Thyroid gland (tissue), 4 donors: ENCODE results near the gene ISM1. TPM values are rescaled to one million over a fixed set of nuclear protein-coding genes. Genes with fewer than 3 reads are reported as not detected.

ENCODE experiments used
- DNase-seq, 2 donors: peaks; one replicate each; pipeline ENCODE4 v3.0.0-alpha.2; 2019
- H3K27ac ChIP-seq, 3 donors: fragments of 200-600 bp; sonication (generic); 1 replicate in 2 of 3; 2 replicates in 1 of 3; pipeline ENCODE4 v1.5.1; 2016 to 2019; ENCODE audit warnings: mild to moderate bottlenecking in 1 of 3, moderate library complexity in 1 of 3
- H3K27me3 ChIP-seq: fragments of 200-600 bp; sonication (generic); one replicate; pipeline ENCODE4 v1.5.1; 2019
- H3K36me3 ChIP-seq, 2 donors: fragments of 200-600 bp; sonication (generic); one replicate each; pipeline ENCODE4 v1.5.1; 2016 to 2019
- H3K4me1 ChIP-seq, 2 donors: fragments of 200-600 bp; sonication (generic); one replicate each; pipeline ENCODE4 v1.5.1; 2017 to 2019
- H3K4me3 ChIP-seq, 3 donors: fragments of 200-600 bp; sonication (generic); replicated peaks in 1 of 3; 1 replicate in 2 of 3; 2 replicates in 1 of 3; pipeline ENCODE4 v1.5.1; 2016; ENCODE audit warnings: mild to moderate bottlenecking in 1 of 3
- H3K9me3 ChIP-seq: fragments of 200-600 bp; sonication (generic); one replicate; pipeline ENCODE4 v1.5.1; 2017
- CTCF ChIP-seq, 6 experiments: fragments of 200-600 bp in 3 of 6; fragments of 450-650 bp in 3 of 6; sonication (generic) in 3 of 6; IDR thresholded peaks; one replicate each; pipeline ENCODE4 v1.5.1; 2016 to 2019; ENCODE audit warnings: antibody characterized with exemption in 6 of 6, mild to moderate bottlenecking in 2 of 6, inconsistent platforms in 1 of 6, moderate library complexity in 1 of 6
- POLR2A ChIP-seq, 2 donors: fragments of 450-650 bp; IDR thresholded peaks; one replicate each; pipeline ENCODE4 v1.6.1; 2017; ENCODE audit warnings: antibody characterized with exemption in 2 of 2, mild to moderate bottlenecking in 2 of 2, moderate library complexity in 1 of 2
- WGBS, 2 donors: methylation state at CpG; one replicate each; pipeline ENCODE4 v1.1.5; 2017; 5-methylcytosine and 5-hydroxymethylcytosine counted together
- intact Hi-C: fragments of 100-400 bp; cut with DNase I; formaldehyde crosslinking; loops from one replicate; pipeline ENCODE4 v1.15.1; 2023
- total RNA-seq, 4 donors: library from RNA; depleted of rRNA; stranded (reverse); fragments of >200 nt; gene quantifications; one replicate each; pipeline ENCODE4 v1.2.3, GENCODE V29; 2016

The ISM1 gene
- total RNA-seq, 4 donors from 2014 or later = 77.5 to 98.4 (median 83.7) TPM

GRCh38 chr20:13221673-13222318 is 722 bp downstream of the ISM1 start:
- no peaks in the 10 kb centered on the region for H3K9me3 ChIP-seq
- H3K4me3 ChIP-seq = peak overlapping the region; percentile 34 to 77 (median 58)
- TF ChIP-seq POLR2A (IDR thresholded peaks at IDR 0.05) (peak in 1 of 2 donors; percentile 61), CTCF (IDR thresholded peaks at IDR 0.05) (peak in 3 of 6 experiments; percentile 15 to 39 (median 16))
- peak; percentile 78 to 81 for DNase-seq
- 3 to 7% methylated on average over 22 to 43 of the region's 59 CpGs for WGBS, 2 donors
- peak overlapping the region; percentile 64 to 80 (median 71) for H3K27ac ChIP-seq
- H3K36me3 ChIP-seq = no peaks in the 10 kb centered on the region
- intact Hi-C loops = no loop called here
- peaks cover 8 to 9% of the 10 kb centered on the region in 2 donors for H3K4me1 ChIP-seq
- H3K27me3 ChIP-seq = no peaks in the 10 kb centered on the region

GRCh38 chr20:13222319-13222716 is 1.2 kb downstream of the ISM1 start:
- no peaks in the 10 kb centered on the region for H3K36me3 ChIP-seq
- H3K27me3 ChIP-seq = no peaks in the 10 kb centered on the region
- DNase-seq = peak; percentile 16 to 21
- H3K4me3 ChIP-seq = peak overlapping the region in 2 of 3 donors; percentile 58 to 77
- intact Hi-C loops = no loop called here
- peaks cover 8 to 9% of the 10 kb centered on the region in 2 donors for H3K4me1 ChIP-seq
- H3K9me3 ChIP-seq = no peaks in the 10 kb centered on the region
- H3K27ac ChIP-seq = peak overlapping the region; percentile 64 to 80 (median 71)
- no peak for TF ChIP-seq POLR2A (IDR thresholded peaks at IDR 0.05)
- no peak for TF ChIP-seq CTCF (IDR thresholded peaks at IDR 0.05)
- WGBS, 2 donors = 47 to 54% methylated on average over 8 of the region's 8 CpGs

GRCh38 chr20:13223736-13224520 is 2.9 kb downstream of the ISM1 start:
- intact Hi-C loops = no loop called here
- Histone ChIP-seq H3K4me1 (peaks cover 8 to 9% of the 10 kb centered on the region in 2 donors), H3K36me3 (no peaks in the 10 kb centered on the region), H3K9me3 (no peaks in the 10 kb centered on the region), H3K27me3 (no peaks in the 10 kb centered on the region), H3K4me3 (no peak overlapping the region), H3K27ac (peak overlapping the region in 1 of 3 donors; percentile 31)
- TF ChIP-seq POLR2A (IDR thresholded peaks at IDR 0.05) = no peak
- no peak for TF ChIP-seq CTCF (IDR thresholded peaks at IDR 0.05)
- DNase-seq = no peak
- 65 to 75% methylated on average over 5 of the region's 5 CpGs for WGBS, 2 donors

GRCh38 chr20:13226367-13226766 is 5.3 kb downstream of the ISM1 start:
- Histone ChIP-seq H3K4me3 (no peak overlapping the region), H3K36me3 (no peaks in the 10 kb centered on the region), H3K27me3 (no peaks in the 10 kb centered on the region), H3K27ac (no peak overlapping the region), H3K4me1 (peaks cover 6 to 19% of the 10 kb centered on the region in 2 donors), H3K9me3 (no peaks in the 10 kb centered on the region)
- no peak for DNase-seq
- intact Hi-C loops = no loop called here
- 80 to 93% methylated on average over 1 of the region's 1 CpG for WGBS, 2 donors
- TF ChIP-seq CTCF (IDR thresholded peaks at IDR 0.05) (no peak), POLR2A (IDR thresholded peaks at IDR 0.05) (no peak)

GRCh38 chr20:13228771-13229170 is 7.7 kb downstream of the ISM1 start:
- no peaks in the 10 kb centered on the region for H3K9me3 ChIP-seq
- H3K27me3 ChIP-seq = no peaks in the 10 kb centered on the region
- H3K4me1 ChIP-seq = peaks cover 0 to 21% of the 10 kb centered on the region in 2 donors
- WGBS, 2 donors = 90 to 94% methylated on average over 2 of the region's 2 CpGs
- no peak overlapping the region for H3K4me3 ChIP-seq
- TF ChIP-seq POLR2A (IDR thresholded peaks at IDR 0.05) (no peak), CTCF (IDR thresholded peaks at IDR 0.05) (no peak)
- DNase-seq = no peak
- intact Hi-C loops = no loop called here
- H3K27ac ChIP-seq = no peak overlapping the region
- no peaks in the 10 kb centered on the region for H3K36me3 ChIP-seq
